Fibroblast of lung (primary cell): ENCODE data around the gene DDAH1. TPM values are rescaled to one million over a fixed set of nuclear protein-coding genes. Genes with fewer than 3 reads are reported as not detected.

ENCODE experiments used
- DNase-seq, 2 donors: peaks; one replicate each; pipeline versions ENCODE4 v3.0.0 to v3.0.0-alpha.2; 2010; ENCODE audit warnings: low read depth in 2 of 2
- H2AFZ ChIP-seq: 2 replicates; pipeline ENCODE4 v1.5.1; 2012; ENCODE audit warnings: low read length, control low read depth, inconsistent platforms
- H3K27ac ChIP-seq: 2 replicates; pipeline ENCODE4 v1.5.1; 2011; ENCODE audit warnings: low read length, control low read depth; ENCODE audit not compliant: insufficient read depth
- H3K27me3 ChIP-seq: 2 replicates; pipeline ENCODE4 v1.5.1; 2011; ENCODE audit warnings: mild to moderate bottlenecking, low read length; ENCODE audit not compliant: control insufficient read depth, insufficient read depth
- H3K36me3 ChIP-seq: 2 replicates; pipeline ENCODE4 v1.5.1; 2011; ENCODE audit warnings: low read length; ENCODE audit not compliant: control insufficient read depth, insufficient read depth
- H3K4me1 ChIP-seq: 2 replicates; pipeline ENCODE4 v1.5.1; 2011; ENCODE audit warnings: low read length; ENCODE audit not compliant: control insufficient read depth, insufficient read depth; ENCODE audit errors: extremely low read depth
- H3K4me2 ChIP-seq: 2 replicates; pipeline ENCODE4 v1.5.1; 2011; ENCODE audit warnings: low read length, control low read depth; ENCODE audit not compliant: insufficient read depth; ENCODE audit errors: extremely low read depth
- H3K4me3 ChIP-seq, 4 experiments: fragments of 200-600 bp in 1 of 4; sonication (generic) in 1 of 4; replicated peaks in 1 of 4; 2 replicates each; pipeline ENCODE4 v1.5.1; 2011 to 2016; ENCODE audit warnings: low read length in 4 of 4, low read depth in 3 of 4, mild to moderate bottlenecking in 3 of 4, control low read depth in 2 of 4, inconsistent platforms in 1 of 4, mixed read lengths in 1 of 4; ENCODE audit not compliant: insufficient read depth in 1 of 4; ENCODE audit errors: control extremely low read depth in 1 of 4
- H3K79me2 ChIP-seq: 2 replicates; pipeline ENCODE4 v1.5.1; 2012; ENCODE audit warnings: mild to moderate bottlenecking, low read length, inconsistent platforms; ENCODE audit not compliant: control insufficient read depth, insufficient read depth
- H3K9ac ChIP-seq: 2 replicates; pipeline ENCODE4 v1.5.1; 2011; ENCODE audit warnings: mild to moderate bottlenecking, low read length, control low read depth; ENCODE audit not compliant: insufficient read depth
- H3K9me3 ChIP-seq: 2 replicates; pipeline ENCODE4 v1.5.1; 2012; ENCODE audit warnings: low read depth, low read length; ENCODE audit not compliant: control insufficient read depth, insufficient read depth
- H4K20me1 ChIP-seq: 2 replicates; pipeline ENCODE4 v1.5.1; 2011; ENCODE audit warnings: low read length; ENCODE audit not compliant: control insufficient read depth, insufficient read depth; ENCODE audit errors: extremely low read depth
- EZH2 ChIP-seq: IDR thresholded peaks from 2 replicates; pipeline ENCODE4 v1.5.1; 2012; ENCODE audit warnings: low read length, control low read depth, mild to moderate bottlenecking; ENCODE audit errors: missing control alignments
- polyA plus RNA-seq, 2 donors: library from polyadenylated mRNA; depleted of rRNA in 1 of 2; stranded (reverse) in 1 of 2; unstranded in 1 of 2; fragments of >200 nt; gene quantifications; 2 replicates each; pipeline ENCODE4 v1.2.1, GENCODE V29; 2011 to 2012; ENCODE audit warnings: missing spikeins in 1 of 2
- total RNA-seq: library from RNA; depleted of rRNA; stranded (reverse); fragments of >200 nt; gene quantifications from 2 replicates; pipeline ENCODE4 v1.2.1, GENCODE V29; 2014
- TF ChIP-seq, protein P1 (sequence below), 2 donors: IDR thresholded peaks in 1 of 2; conservative IDR thresholded peaks in 1 of 2; 1 replicate in 1 of 2; 2 replicates in 1 of 2; pipeline ENCODE4 v1.5.1; 2011 to 2012; ENCODE audit warnings: low read length in 2 of 2, control low read depth in 1 of 2, inconsistent platforms in 1 of 2, low read depth in 1 of 2, mild to moderate bottlenecking in 1 of 2

The DDAH1 gene
- total and polyA plus RNA-seq, 2 donors (not counting 1 experiment from before 2014, with no cell fraction given): 50.0 to 218 TPM

DNA sequence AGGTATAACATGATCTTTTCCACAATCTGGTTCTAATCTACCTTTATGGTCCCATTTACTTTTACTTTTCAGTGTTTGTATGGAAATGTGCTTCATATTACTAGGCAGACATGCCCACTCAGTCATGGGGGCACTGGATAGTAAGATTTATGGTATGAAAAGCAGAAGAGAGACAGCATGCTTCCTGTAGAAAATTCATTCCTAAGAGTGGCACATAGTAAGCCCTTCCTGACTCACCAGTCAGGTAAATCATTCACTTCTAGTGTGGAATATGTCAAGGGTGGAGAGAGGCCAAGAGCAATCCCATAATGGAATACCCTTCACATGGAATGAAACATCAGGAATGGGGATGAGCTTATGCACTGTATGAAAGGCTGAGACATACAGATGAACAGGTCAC is 139.0 kb downstream of the DDAH1 start:
- no peaks in the 10 kb centered on the region for H3K27me3 ChIP-seq
- no peak overlapping the region for H3K4me3 ChIP-seq
- peak in 1 of 2 donors; percentile 45 for DNase-seq
- peaks cover 9% of the 10 kb centered on the region for H3K79me2 ChIP-seq
- no peak overlapping the region for H3K27ac ChIP-seq
- H3K36me3 ChIP-seq: no peaks in the 10 kb centered on the region
- TF ChIP-seq EZH2: no peak
- TF ChIP-seq, protein P1, sequence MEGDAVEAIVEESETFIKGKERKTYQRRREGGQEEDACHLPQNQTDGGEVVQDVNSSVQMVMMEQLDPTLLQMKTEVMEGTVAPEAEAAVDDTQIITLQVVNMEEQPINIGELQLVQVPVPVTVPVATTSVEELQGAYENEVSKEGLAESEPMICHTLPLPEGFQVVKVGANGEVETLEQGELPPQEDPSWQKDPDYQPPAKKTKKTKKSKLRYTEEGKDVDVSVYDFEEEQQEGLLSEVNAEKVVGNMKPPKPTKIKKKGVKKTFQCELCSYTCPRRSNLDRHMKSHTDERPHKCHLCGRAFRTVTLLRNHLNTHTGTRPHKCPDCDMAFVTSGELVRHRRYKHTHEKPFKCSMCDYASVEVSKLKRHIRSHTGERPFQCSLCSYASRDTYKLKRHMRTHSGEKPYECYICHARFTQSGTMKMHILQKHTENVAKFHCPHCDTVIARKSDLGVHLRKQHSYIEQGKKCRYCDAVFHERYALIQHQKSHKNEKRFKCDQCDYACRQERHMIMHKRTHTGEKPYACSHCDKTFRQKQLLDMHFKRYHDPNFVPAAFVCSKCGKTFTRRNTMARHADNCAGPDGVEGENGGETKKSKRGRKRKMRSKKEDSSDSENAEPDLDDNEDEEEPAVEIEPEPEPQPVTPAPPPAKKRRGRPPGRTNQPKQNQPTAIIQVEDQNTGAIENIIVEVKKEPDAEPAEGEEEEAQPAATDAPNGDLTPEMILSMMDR (conservative IDR thresholded peaks at IDR 0.05 in 1 of 2, IDR thresholded peaks at IDR 0.05 in 1 of 2; ENCODE audit: low read depth in 1 of 2, low read length in 2 of 2): no peak
- no peak overlapping the region for H3K4me2 ChIP-seq
- H2AFZ ChIP-seq: no peak overlapping the region
- H4K20me1 ChIP-seq: no peaks in the 10 kb centered on the region
- no peaks in the 10 kb centered on the region for H3K9me3 ChIP-seq
- no peak overlapping the region for H3K9ac ChIP-seq
- peaks cover 30% of the 10 kb centered on the region for H3K4me1 ChIP-seq

DNA sequence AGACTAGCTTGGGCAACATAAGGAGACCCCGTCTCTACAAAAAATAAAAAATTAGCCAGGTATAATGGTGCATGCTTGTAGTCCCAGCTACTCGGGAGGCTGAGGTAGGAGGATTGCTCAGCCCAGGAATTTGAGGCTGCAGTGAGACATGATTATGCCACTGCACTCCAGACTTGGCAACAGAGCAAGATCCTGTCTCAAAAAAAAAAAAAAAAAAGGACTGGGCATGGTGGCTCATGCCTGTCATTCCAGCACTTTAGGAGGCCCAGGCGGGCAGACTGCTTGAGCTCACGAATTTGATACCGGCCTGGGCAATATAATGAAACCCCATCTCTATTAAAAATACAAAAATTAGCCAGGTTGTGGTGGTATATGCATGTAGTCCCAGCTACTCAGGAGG is 141.2 kb downstream of the DDAH1 start:
- TF ChIP-seq, protein P1 (conservative IDR thresholded peaks at IDR 0.05 in 1 of 2, IDR thresholded peaks at IDR 0.05 in 1 of 2; ENCODE audit: low read depth in 1 of 2, low read length in 2 of 2): no peak
- TF ChIP-seq EZH2: no peak
- no peak overlapping the region for H3K9ac ChIP-seq
- no peak for DNase-seq
- no peaks in the 10 kb centered on the region for H3K9me3 ChIP-seq
- no peak overlapping the region for H3K4me3 ChIP-seq
- no peak overlapping the region for H3K27ac ChIP-seq
- H4K20me1 ChIP-seq: no peaks in the 10 kb centered on the region
- H3K36me3 ChIP-seq: no peaks in the 10 kb centered on the region
- H3K4me1 ChIP-seq: peaks cover 29% of the 10 kb centered on the region
- H3K27me3 ChIP-seq: no peaks in the 10 kb centered on the region
- H3K79me2 ChIP-seq: peaks cover 9% of the 10 kb centered on the region
- no peak overlapping the region for H3K4me2 ChIP-seq
- no peak overlapping the region for H2AFZ ChIP-seq

DNA sequence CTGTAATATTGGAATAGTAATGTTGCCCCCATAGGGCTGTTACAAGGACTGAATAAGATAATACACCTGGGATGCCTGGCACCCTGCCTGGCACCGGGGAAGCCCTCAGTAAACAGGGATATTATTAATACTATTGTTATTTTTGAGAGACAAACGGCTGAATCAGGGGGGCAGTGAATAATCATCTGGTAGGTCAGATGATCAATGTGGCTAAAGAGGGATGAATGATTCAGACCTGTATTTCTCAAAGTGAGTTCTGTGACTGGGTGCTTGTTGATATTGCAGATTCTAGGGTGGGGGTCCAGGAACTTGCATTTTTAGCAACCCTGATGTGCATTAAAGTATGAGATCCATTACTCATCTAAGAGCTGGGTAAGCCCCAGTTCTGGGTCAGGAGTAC is 142.3 kb downstream of the DDAH1 start:
- TF ChIP-seq, protein P1 (conservative IDR thresholded peaks at IDR 0.05 in 1 of 2, IDR thresholded peaks at IDR 0.05 in 1 of 2; ENCODE audit: low read depth in 1 of 2, low read length in 2 of 2): no peak
- no peak for TF ChIP-seq EZH2
- no peak overlapping the region for H3K9ac ChIP-seq
- no peak overlapping the region for H3K4me2 ChIP-seq
- no peak overlapping the region for H3K4me3 ChIP-seq
- H3K27ac ChIP-seq: peak overlapping the region; percentile 69
- H2AFZ ChIP-seq: no peak overlapping the region
- no peaks in the 10 kb centered on the region for H3K27me3 ChIP-seq
- no peaks in the 10 kb centered on the region for H3K36me3 ChIP-seq
- no peaks in the 10 kb centered on the region for H3K9me3 ChIP-seq
- peak in 1 of 2 donors; percentile 64 for DNase-seq
- H4K20me1 ChIP-seq: no peaks in the 10 kb centered on the region
- H3K79me2 ChIP-seq: peaks cover 8% of the 10 kb centered on the region
- peaks cover 22% of the 10 kb centered on the region for H3K4me1 ChIP-seq
